GM12872 (cell line): Measurements from ENCODE around the gene FAAP24.

Experiments used
- CTCF ChIP-seq: IDR thresholded peaks from 3 replicates; pipeline ENCODE4 v1.5.1; 2011; ENCODE audit warnings: low read depth, mild to moderate bottlenecking, low read length, moderate library complexity; ENCODE audit not compliant: insufficient read depth

Gene FAAP24, protein sequence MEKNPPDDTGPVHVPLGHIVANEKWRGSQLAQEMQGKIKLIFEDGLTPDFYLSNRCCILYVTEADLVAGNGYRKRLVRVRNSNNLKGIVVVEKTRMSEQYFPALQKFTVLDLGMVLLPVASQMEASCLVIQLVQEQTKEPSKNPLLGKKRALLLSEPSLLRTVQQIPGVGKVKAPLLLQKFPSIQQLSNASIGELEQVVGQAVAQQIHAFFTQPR

DNA sequence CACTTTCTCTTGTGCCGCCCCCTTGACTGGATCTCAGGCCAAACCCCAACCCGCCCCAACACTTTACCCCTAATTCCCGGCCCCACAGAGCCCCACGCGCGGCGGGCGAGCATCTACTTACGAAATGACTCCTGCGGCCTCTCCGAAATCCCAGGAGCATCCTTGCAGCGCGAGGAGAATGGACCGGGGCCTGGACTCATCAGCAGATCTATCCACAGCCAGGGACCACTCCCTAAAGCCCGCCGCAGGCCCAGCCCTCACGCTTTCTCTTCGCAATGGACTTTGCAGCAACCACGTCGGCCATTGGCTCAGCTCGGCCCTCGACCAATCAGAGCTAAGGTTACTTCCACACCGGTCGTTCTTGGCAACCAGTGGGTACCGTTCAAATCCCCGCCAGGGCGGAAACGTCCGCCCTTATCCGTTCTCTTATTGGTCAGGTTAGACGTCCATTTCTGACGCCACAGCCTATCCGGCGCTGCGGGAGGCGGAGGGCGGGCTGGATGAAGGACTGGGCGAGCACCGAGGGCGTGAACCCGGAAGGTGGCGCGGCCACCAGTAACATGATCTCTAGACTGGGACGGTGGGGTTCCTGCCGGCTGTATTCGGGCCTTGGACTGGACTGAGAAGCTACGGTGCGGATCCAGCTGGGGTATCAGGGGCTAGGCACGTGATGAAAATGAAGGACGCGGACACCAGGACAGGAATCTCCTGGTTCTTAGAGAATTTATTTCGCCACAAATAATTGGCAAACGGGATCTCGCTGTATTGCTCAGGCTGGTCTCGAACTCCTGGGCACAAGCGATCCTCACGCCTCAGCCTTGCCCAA is at the start of gene FAAP24, which contains the start of gene CEP89:
Gene FAAP24 (plus strand): TSS at position 528 of the 826 bp plus-strand sequence. CDS start 955 bp downstream, outside the sequence.
Gene CEP89 (minus strand): TSS at position 244 of the 826 bp plus-strand sequence. CDS start 84 bp downstream, at position 160.
- TF ChIP-seq CTCF, result no peak

- TF ChIP-seq CTCF, result no peak
Observed at GRCh38 chr19:32924200-32924599, 47.8 kb upstream of the FAAP24 start.

GRCh38 chr19:32928806-32929205 is 43.2 kb upstream of the FAAP24 start:
- TF ChIP-seq CTCF, result no peak

GRCh38 chr19:32930567-32930966 is 41.5 kb upstream of the FAAP24 start:
- no peak for TF ChIP-seq CTCF

- no peak for TF ChIP-seq CTCF
Observed at GRCh38 chr19:32933571-32933970, 38.5 kb upstream of the FAAP24 start.

DNA sequence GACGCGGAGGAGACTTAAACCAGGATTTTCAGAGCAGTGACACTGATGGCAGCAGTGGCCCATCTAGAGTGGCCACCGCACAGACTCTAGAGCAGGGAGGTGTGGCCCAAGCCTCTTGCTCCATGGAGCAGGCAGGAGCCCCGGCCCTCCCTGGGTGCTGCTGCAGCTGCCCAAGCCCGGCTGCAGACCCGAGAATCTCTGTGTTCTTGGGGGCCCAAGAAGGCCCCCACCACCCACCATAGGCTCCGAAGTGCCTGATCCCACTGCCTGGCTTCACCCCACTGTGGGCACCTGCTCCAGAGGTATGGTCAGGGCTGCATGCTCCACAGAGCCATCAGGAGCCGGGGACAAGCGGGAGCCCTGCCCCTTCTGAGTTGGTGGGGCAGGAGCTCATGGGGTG is 36.4 kb upstream of the FAAP24 start:
- TF ChIP-seq CTCF, result no peak

DNA sequence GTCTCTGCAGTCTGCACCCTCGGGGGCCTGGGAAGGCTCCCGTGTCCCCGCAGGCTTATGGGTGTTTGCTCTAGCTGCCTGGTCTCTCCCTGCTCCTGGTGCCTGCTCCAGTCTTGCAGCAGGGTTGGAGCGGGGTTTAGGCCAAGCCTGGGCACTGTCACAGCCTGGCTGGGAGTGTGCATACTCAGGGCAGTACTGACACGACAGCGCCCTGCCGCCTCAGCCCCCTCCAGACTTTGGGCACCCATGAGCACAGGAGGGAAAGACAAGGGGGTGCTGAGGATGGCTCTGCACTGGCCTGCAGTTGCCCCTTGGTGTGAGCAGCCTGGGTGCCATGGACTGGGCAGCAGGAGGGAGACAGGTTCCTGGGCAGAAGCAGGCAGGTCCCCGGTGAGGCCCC is 36.0 kb upstream of the FAAP24 start:
- TF ChIP-seq CTCF, result no peak
